ENCODE results near the gene TMEM270. TPM values are rescaled to one million over a fixed set of nuclear protein-coding genes. Genes with fewer than 3 reads are reported as not detected.
"Not testable (repeated sequence)": the region's sequence is repeated elsewhere in the genome, so short reads cannot be mapped to it uniquely, and the experiment has no call there.

Gene TMEM270
- polyA plus RNA-seq, 6 donors from 2014 or later = not detected

DNA sequence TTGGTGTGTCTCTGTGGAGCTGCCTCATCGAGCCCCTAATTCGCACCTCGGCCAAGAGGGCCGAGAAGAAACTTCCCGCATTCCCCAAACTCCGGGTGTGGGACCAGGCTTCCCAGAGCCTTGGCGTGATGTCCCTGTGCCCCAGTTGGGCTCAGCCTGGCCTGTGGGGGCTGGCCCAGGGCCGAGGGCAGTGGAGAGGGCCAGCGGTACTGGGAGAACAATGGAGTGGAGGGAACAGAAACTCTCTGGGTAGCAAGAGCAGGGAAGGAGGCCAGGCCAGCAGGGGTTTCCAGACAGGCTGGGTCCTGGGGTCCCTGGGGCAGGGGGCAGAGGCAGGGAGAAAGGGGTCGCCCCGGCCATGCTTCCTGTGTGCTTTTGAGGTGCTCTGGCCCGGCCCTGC lies 16.0 kb downstream of the TMEM270 start:
- no peaks in the 10 kb centered on the region for H3K4me1 Mint-ChIP-seq
- no peak for DNase-seq
- H3K4me3 Mint-ChIP-seq = no peak overlapping the region
- no peak for ATAC-seq (ENCODE audit: low read depth in 2 of 2)
- no peak overlapping the region for H3K27ac Mint-ChIP-seq
- no peaks in the 10 kb centered on the region for H3K36me3 Mint-ChIP-seq
- no peaks in the 10 kb centered on the region for H3K9me3 Mint-ChIP-seq
- H3K27me3 Mint-ChIP-seq = peaks cover 4 to 29% (median 6%) of the 10 kb centered on the region in 3 donors

- peak overlapping the region in 1 of 6 donors; percentile 69 for H3K27ac Mint-ChIP-seq
- no peak for DNase-seq
- no peaks in the 10 kb centered on the region for H3K9me3 Mint-ChIP-seq
- peaks cover 4 to 42% (median 14%) of the 10 kb centered on the region in 3 donors for H3K27me3 Mint-ChIP-seq
- H3K36me3 Mint-ChIP-seq = no peaks in the 10 kb centered on the region
- no peak overlapping the region for H3K4me3 Mint-ChIP-seq
- no peak for ATAC-seq (ENCODE audit: low read depth in 2 of 2)
- peaks cover 0 to 4% (median 0%) of the 10 kb centered on the region in 3 donors for H3K4me1 Mint-ChIP-seq
Measured at GRCh38 chr7:73879977-73880681, 19.2 kb downstream of the TMEM270 start.

- H3K9me3 Mint-ChIP-seq = no peaks in the 10 kb centered on the region
- no peak overlapping the region for H3K27ac Mint-ChIP-seq
- ATAC-seq (ENCODE audit: low read depth in 2 of 2) = no peak
- no peak for DNase-seq
- peaks cover 4 to 47% (median 17%) of the 10 kb centered on the region in 3 donors for H3K27me3 Mint-ChIP-seq
- H3K4me3 Mint-ChIP-seq = no peak overlapping the region
- no peaks in the 10 kb centered on the region for H3K36me3 Mint-ChIP-seq
- H3K4me1 Mint-ChIP-seq = peaks cover 0 to 4% (median 0%) of the 10 kb centered on the region in 3 donors
Measured at GRCh38 chr7:73880755-73881328, 19.9 kb downstream of the TMEM270 start.

GRCh38 chr7:73881352-73882046 lies 20.5 kb downstream of the TMEM270 start:
- Mint-ChIP-seq H3K27ac (no peak overlapping the region), H3K36me3 (no peaks in the 10 kb centered on the region), H3K4me3 (no peak overlapping the region), H3K9me3 (no peaks in the 10 kb centered on the region), H3K27me3 (peaks cover 8 to 48% (median 19%) of the 10 kb centered on the region in 3 donors), H3K4me1 (peaks cover 0 to 4% (median 0%) of the 10 kb centered on the region in 3 donors)
- ATAC-seq (ENCODE audit: low read depth in 2 of 2) (no peak), DNase-seq (no peak)

GRCh38 chr7:73882047-73882402 lies 21.1 kb downstream of the TMEM270 start:
- Mint-ChIP-seq H3K36me3 (no peaks in the 10 kb centered on the region), H3K4me1 (peaks cover 0 to 4% (median 0%) of the 10 kb centered on the region in 3 donors), H3K27ac (no peak overlapping the region), H3K9me3 (no peaks in the 10 kb centered on the region), H3K27me3 (peaks cover 8 to 48% (median 23%) of the 10 kb centered on the region in 3 donors), H3K4me3 (no peak overlapping the region)
- DNase-seq (no peak), ATAC-seq (ENCODE audit: low read depth in 2 of 2) (no peak)

DNA sequence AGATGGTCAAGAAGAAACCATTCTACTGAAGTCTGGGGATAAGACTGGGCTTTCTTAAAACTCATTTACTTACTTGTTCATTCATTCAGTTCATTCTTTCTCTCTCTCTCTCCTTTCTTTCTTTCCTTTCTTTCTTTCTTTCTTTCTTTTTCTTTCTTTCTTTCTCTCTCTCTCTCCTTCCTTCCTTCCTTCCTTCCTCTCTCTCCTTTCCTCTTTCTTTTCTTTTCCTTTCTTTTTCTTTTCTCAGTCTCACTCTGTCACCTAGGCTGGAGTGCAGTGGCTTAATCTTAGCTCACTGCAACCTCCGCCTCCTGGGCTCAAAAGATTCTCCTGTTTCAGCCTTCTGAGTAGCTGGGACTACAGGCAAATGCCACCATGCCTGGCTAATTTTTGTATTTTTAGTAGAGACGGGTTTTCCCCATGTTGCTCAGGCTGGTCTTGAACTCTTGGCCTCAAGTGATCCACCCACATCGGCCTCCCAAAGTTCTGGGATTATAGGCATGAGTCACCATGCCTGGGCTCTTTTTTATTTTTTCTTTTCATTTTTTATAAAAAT lies 24.0 kb downstream of the TMEM270 start:
- H3K27ac Mint-ChIP-seq; H3K36me3 Mint-ChIP-seq; H3K4me1 Mint-ChIP-seq; DNase-seq; ATAC-seq (ENCODE audit: low read depth in 2 of 2); H3K4me3 Mint-ChIP-seq; H3K9me3 Mint-ChIP-seq: not testable (repeated sequence)
- H3K27me3 Mint-ChIP-seq = peaks cover 22 to 61% (median 41%) of the 10 kb centered on the region in 3 donors

GRCh38 chr7:73885433-73885974 lies 24.5 kb downstream of the TMEM270 start:
- no peak overlapping the region for H3K27ac Mint-ChIP-seq
- no peak for ATAC-seq (ENCODE audit: low read depth in 2 of 2)

DNA sequence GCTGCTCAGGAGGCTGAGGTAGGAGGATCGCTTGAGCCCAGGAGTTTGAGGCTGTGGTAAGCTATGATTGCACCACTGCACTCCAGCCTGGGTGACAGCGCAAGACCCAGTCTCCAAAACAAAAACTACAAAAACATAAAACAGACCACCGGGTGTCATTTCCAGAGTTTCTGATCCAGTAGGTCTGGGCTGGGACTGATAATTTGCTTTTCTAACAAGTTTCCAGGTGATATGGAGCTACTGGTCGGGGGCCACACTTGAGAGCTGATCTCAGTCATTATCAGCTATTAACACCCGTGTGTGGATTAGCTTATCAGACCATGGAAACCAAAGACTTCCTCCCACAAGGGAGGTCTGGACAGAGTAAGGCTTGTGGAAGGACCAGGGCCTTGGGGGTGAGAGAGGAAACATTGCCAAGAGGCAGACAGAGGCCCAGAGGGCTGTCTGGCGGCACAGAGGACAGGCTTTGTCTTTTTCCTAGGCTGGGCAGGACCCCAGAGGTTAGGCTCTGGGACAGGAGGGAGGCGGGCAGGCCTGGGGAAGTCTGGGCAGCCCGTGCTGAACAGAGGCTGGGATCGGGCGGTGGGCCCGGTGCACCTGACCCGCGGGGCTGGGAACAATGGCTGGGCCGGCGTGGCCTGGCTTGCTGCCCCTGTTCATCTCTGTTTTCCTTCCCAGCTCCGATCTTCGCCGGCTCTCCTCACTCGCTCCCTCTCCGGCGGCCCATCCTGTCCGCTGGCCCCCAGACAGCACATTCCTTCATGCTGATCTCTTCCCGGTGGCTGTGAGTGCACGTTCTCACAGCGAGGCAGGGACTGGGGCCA lies 25.2 kb downstream of the TMEM270 start:
- peaks cover 0 to 4% (median 4%) of the 10 kb centered on the region in 3 donors for H3K4me1 Mint-ChIP-seq
- no peak for DNase-seq
- ATAC-seq (ENCODE audit: low read depth in 2 of 2) = no peak
- peaks cover 17 to 62% (median 41%) of the 10 kb centered on the region in 3 donors for H3K27me3 Mint-ChIP-seq
- H3K4me3 Mint-ChIP-seq = no peak overlapping the region
- H3K9me3 Mint-ChIP-seq = no peaks in the 10 kb centered on the region
- H3K36me3 Mint-ChIP-seq = no peaks in the 10 kb centered on the region
- no peak overlapping the region for H3K27ac Mint-ChIP-seq

More at GRCh38 chr7:73885433-73885974, 24.5 kb downstream of the TMEM270 start:
- H3K36me3 Mint-ChIP-seq = no peaks in the 10 kb centered on the region
- no peak for DNase-seq
- H3K27me3 Mint-ChIP-seq = peaks cover 18 to 61% (median 41%) of the 10 kb centered on the region in 3 donors
- H3K4me3 Mint-ChIP-seq = no peak overlapping the region
- peaks cover 0 to 4% (median 4%) of the 10 kb centered on the region in 3 donors for H3K4me1 Mint-ChIP-seq
- no peaks in the 10 kb centered on the region for H3K9me3 Mint-ChIP-seq

DNA sequence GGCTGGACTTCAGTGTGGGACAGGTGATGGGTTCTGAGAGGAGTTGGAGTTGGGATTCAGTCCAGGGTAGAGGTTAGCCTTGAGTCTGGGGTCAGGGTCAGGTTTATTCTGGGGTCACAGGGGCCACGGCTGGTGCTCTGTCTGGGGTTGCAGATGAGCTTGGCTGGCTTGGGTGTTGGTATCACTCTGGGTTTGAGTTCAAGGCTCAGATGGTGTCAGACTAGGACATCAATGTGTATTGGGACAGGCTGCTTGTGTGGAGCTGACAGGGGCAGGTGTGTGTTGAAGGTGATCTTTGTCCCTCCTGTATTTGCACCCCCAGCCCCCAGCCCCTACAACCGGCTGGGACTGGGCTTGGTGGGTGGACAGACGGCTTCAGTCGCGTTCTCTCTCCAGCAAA lies 26.8 kb downstream of the TMEM270 start:
- no peak for ATAC-seq (ENCODE audit: low read depth in 2 of 2)
- peak overlapping the region in 1 of 6 donors; percentile 81 for H3K27ac Mint-ChIP-seq
- H3K27me3 Mint-ChIP-seq = peaks cover 17 to 65% (median 51%) of the 10 kb centered on the region in 3 donors
- no peak overlapping the region for H3K4me3 Mint-ChIP-seq
- H3K9me3 Mint-ChIP-seq = no peaks in the 10 kb centered on the region
- peaks cover 0 to 4% (median 4%) of the 10 kb centered on the region in 3 donors for H3K4me1 Mint-ChIP-seq
- no peaks in the 10 kb centered on the region for H3K36me3 Mint-ChIP-seq
- no peak for DNase-seq

GRCh38 chr7:73888959-73889358 lies 28.0 kb downstream of the TMEM270 start:
- H3K27ac Mint-ChIP-seq = no peak overlapping the region
- H3K4me1 Mint-ChIP-seq = peaks cover 0 to 4% (median 4%) of the 10 kb centered on the region in 3 donors
- DNase-seq (no peak), ATAC-seq (ENCODE audit: low read depth in 2 of 2) (no peak)
- peaks cover 17 to 67% (median 53%) of the 10 kb centered on the region in 3 donors for H3K27me3 Mint-ChIP-seq
- H3K9me3 Mint-ChIP-seq = no peaks in the 10 kb centered on the region
- peak overlapping the region in 1 of 8 donors; percentile 41 for H3K4me3 Mint-ChIP-seq
- no peaks in the 10 kb centered on the region for H3K36me3 Mint-ChIP-seq

GRCh38 chr7:73890555-73891147 lies 29.7 kb downstream of the TMEM270 start:
- peaks cover 0 to 4% (median 0%) of the 10 kb centered on the region in 3 donors for H3K4me1 Mint-ChIP-seq
- peaks cover 0 to 5% (median 0%) of the 10 kb centered on the region in 7 donors for H3K9me3 Mint-ChIP-seq
- no peaks in the 10 kb centered on the region for H3K36me3 Mint-ChIP-seq
- ATAC-seq (ENCODE audit: low read depth in 2 of 2) = no peak
- H3K27ac Mint-ChIP-seq = no peak overlapping the region
- no peak overlapping the region for H3K4me3 Mint-ChIP-seq
- H3K27me3 Mint-ChIP-seq = peaks cover 21 to 57% (median 53%) of the 10 kb centered on the region in 3 donors
- no peak for DNase-seq

GRCh38 chr7:73891178-73891885 lies 30.4 kb downstream of the TMEM270 start:
- Mint-ChIP-seq H3K27ac (peak overlapping the region in 1 of 6 donors; percentile 77), H3K4me3 (no peak overlapping the region), H3K27me3 (peaks cover 17 to 50% (median 47%) of the 10 kb centered on the region in 3 donors), H3K4me1 (peaks cover 0 to 4% (median 0%) of the 10 kb centered on the region in 3 donors), H3K36me3 (no peaks in the 10 kb centered on the region), H3K9me3 (peaks cover 0 to 11% (median 0%) of the 10 kb centered on the region in 7 donors)
- no peak for DNase-seq
- ATAC-seq (ENCODE audit: low read depth in 2 of 2) = no peak

Measured in naive B cell (primary cell).